Fibroblast of lung (primary cell): ENCODE results near the gene MROH7. TPM values are rescaled to one million over a fixed set of nuclear protein-coding genes. Genes with fewer than 3 reads are reported as not detected.

ENCODE experiments used
- DNase-seq, 2 donors: peaks; one replicate each; pipeline versions ENCODE4 v3.0.0 to v3.0.0-alpha.2; 2010; ENCODE audit warnings: low read depth in 2 of 2
- H2AFZ ChIP-seq: 2 replicates; pipeline ENCODE4 v1.5.1; 2012; ENCODE audit warnings: low read length, control low read depth, inconsistent platforms
- H3K27ac ChIP-seq: 2 replicates; pipeline ENCODE4 v1.5.1; 2011; ENCODE audit warnings: low read length, control low read depth; ENCODE audit not compliant: insufficient read depth
- H3K27me3 ChIP-seq: 2 replicates; pipeline ENCODE4 v1.5.1; 2011; ENCODE audit warnings: mild to moderate bottlenecking, low read length; ENCODE audit not compliant: control insufficient read depth, insufficient read depth
- H3K36me3 ChIP-seq: 2 replicates; pipeline ENCODE4 v1.5.1; 2011; ENCODE audit warnings: low read length; ENCODE audit not compliant: control insufficient read depth, insufficient read depth
- H3K4me1 ChIP-seq: 2 replicates; pipeline ENCODE4 v1.5.1; 2011; ENCODE audit warnings: low read length; ENCODE audit not compliant: control insufficient read depth, insufficient read depth; ENCODE audit errors: extremely low read depth
- H3K4me2 ChIP-seq: 2 replicates; pipeline ENCODE4 v1.5.1; 2011; ENCODE audit warnings: low read length, control low read depth; ENCODE audit not compliant: insufficient read depth; ENCODE audit errors: extremely low read depth
- H3K4me3 ChIP-seq, 4 experiments: fragments of 200-600 bp in 1 of 4; sonication (generic) in 1 of 4; replicated peaks in 1 of 4; 2 replicates each; pipeline ENCODE4 v1.5.1; 2011 to 2016; ENCODE audit warnings: low read length in 4 of 4, low read depth in 3 of 4, mild to moderate bottlenecking in 3 of 4, control low read depth in 2 of 4, inconsistent platforms in 1 of 4, mixed read lengths in 1 of 4; ENCODE audit not compliant: insufficient read depth in 1 of 4; ENCODE audit errors: control extremely low read depth in 1 of 4
- H3K79me2 ChIP-seq: 2 replicates; pipeline ENCODE4 v1.5.1; 2012; ENCODE audit warnings: mild to moderate bottlenecking, low read length, inconsistent platforms; ENCODE audit not compliant: control insufficient read depth, insufficient read depth
- H3K9ac ChIP-seq: 2 replicates; pipeline ENCODE4 v1.5.1; 2011; ENCODE audit warnings: mild to moderate bottlenecking, low read length, control low read depth; ENCODE audit not compliant: insufficient read depth
- H3K9me3 ChIP-seq: 2 replicates; pipeline ENCODE4 v1.5.1; 2012; ENCODE audit warnings: low read depth, low read length; ENCODE audit not compliant: control insufficient read depth, insufficient read depth
- H4K20me1 ChIP-seq: 2 replicates; pipeline ENCODE4 v1.5.1; 2011; ENCODE audit warnings: low read length; ENCODE audit not compliant: control insufficient read depth, insufficient read depth; ENCODE audit errors: extremely low read depth
- EZH2 ChIP-seq: IDR thresholded peaks from 2 replicates; pipeline ENCODE4 v1.5.1; 2012; ENCODE audit warnings: low read length, control low read depth, mild to moderate bottlenecking; ENCODE audit errors: missing control alignments
- polyA plus RNA-seq, 2 donors: library from polyadenylated mRNA; depleted of rRNA in 1 of 2; stranded (reverse) in 1 of 2; unstranded in 1 of 2; fragments of >200 nt; gene quantifications; 2 replicates each; pipeline ENCODE4 v1.2.1, GENCODE V29; 2011 to 2012; ENCODE audit warnings: missing spikeins in 1 of 2
- total RNA-seq: library from RNA; depleted of rRNA; stranded (reverse); fragments of >200 nt; gene quantifications from 2 replicates; pipeline ENCODE4 v1.2.1, GENCODE V29; 2014
- TF ChIP-seq, protein P1 (sequence below), 2 donors: IDR thresholded peaks in 1 of 2; conservative IDR thresholded peaks in 1 of 2; 1 replicate in 1 of 2; 2 replicates in 1 of 2; pipeline ENCODE4 v1.5.1; 2011 to 2012; ENCODE audit warnings: low read length in 2 of 2, control low read depth in 1 of 2, inconsistent platforms in 1 of 2, low read depth in 1 of 2, mild to moderate bottlenecking in 1 of 2

MROH7 gene
- total and polyA plus RNA-seq, 2 donors (not counting 1 experiment from before 2014, with no cell fraction given): 0.01 to 0.33 TPM

DNA sequence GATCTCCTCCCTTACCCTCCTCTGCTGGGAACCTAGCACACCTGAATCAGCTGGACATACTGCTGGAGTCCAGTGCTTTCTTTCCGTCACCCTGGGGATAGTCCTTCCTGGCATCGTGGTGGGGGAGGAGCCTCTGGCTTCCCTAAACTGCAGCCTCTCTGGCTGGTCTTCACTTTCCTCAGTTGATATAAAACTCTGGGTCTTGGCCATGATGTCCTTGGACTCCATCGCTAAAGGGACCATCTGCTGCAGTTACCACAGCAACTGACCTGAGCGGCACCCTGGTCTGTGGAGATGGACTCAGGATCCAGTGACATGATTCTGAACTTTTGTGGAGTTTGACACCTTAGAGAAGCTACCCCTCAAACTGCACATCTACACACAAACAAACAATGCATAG is 99.9 kb downstream of the MROH7 start:
- no peaks in the 10 kb centered on the region for H3K9me3 ChIP-seq
- no peak overlapping the region for H3K9ac ChIP-seq
- peaks cover 17% of the 10 kb centered on the region for H3K36me3 ChIP-seq
- no peak for DNase-seq
- H2AFZ ChIP-seq: no peak overlapping the region
- TF ChIP-seq, protein P1, sequence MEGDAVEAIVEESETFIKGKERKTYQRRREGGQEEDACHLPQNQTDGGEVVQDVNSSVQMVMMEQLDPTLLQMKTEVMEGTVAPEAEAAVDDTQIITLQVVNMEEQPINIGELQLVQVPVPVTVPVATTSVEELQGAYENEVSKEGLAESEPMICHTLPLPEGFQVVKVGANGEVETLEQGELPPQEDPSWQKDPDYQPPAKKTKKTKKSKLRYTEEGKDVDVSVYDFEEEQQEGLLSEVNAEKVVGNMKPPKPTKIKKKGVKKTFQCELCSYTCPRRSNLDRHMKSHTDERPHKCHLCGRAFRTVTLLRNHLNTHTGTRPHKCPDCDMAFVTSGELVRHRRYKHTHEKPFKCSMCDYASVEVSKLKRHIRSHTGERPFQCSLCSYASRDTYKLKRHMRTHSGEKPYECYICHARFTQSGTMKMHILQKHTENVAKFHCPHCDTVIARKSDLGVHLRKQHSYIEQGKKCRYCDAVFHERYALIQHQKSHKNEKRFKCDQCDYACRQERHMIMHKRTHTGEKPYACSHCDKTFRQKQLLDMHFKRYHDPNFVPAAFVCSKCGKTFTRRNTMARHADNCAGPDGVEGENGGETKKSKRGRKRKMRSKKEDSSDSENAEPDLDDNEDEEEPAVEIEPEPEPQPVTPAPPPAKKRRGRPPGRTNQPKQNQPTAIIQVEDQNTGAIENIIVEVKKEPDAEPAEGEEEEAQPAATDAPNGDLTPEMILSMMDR (conservative IDR thresholded peaks at IDR 0.05 in 1 of 2, IDR thresholded peaks at IDR 0.05 in 1 of 2; ENCODE audit: low read depth in 1 of 2, low read length in 2 of 2): no peak
- TF ChIP-seq EZH2: no peak
- H3K4me3 ChIP-seq: no peak overlapping the region
- no peak overlapping the region for H3K4me2 ChIP-seq
- H3K4me1 ChIP-seq: no peaks in the 10 kb centered on the region
- H3K79me2 ChIP-seq: no peaks in the 10 kb centered on the region
- H4K20me1 ChIP-seq: no peaks in the 10 kb centered on the region
- H3K27ac ChIP-seq: no peak overlapping the region
- no peaks in the 10 kb centered on the region for H3K27me3 ChIP-seq

DNA sequence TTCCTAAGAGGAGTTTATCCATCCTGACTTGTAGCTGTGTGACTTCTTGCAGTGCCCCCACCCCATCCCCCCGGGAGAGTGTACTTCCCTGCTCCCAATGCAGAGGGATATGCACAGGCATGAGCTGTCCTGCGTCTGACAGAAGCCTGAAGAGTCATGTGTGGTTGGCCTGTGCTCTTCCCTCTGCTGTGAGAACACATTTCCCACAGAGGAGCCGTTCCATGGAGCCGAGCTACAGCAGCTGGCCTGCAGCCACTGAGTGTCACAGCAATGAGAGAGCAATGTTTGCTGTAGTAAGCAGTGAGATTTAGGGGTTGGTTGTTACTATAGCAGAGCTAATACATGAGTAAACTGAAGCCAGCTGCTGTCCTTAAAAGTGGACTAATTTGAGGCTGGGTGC is 100.7 kb downstream of the MROH7 start:
- Histone ChIP-seq H3K4me1 (no peaks in the 10 kb centered on the region), H3K9me3 (no peaks in the 10 kb centered on the region), H3K27me3 (no peaks in the 10 kb centered on the region), H4K20me1 (no peaks in the 10 kb centered on the region), H3K4me3 (no peak overlapping the region), H3K9ac (no peak overlapping the region), H3K27ac (no peak overlapping the region), H3K4me2 (no peak overlapping the region), H2AFZ (no peak overlapping the region), H3K79me2 (no peaks in the 10 kb centered on the region), H3K36me3 (peaks cover 13% of the 10 kb centered on the region)
- DNase-seq: peak in 1 of 2 donors; percentile 31
- no peak for TF ChIP-seq EZH2
- TF ChIP-seq, protein P1 (conservative IDR thresholded peaks at IDR 0.05 in 1 of 2, IDR thresholded peaks at IDR 0.05 in 1 of 2; ENCODE audit: low read depth in 1 of 2, low read length in 2 of 2): no peak

DNA sequence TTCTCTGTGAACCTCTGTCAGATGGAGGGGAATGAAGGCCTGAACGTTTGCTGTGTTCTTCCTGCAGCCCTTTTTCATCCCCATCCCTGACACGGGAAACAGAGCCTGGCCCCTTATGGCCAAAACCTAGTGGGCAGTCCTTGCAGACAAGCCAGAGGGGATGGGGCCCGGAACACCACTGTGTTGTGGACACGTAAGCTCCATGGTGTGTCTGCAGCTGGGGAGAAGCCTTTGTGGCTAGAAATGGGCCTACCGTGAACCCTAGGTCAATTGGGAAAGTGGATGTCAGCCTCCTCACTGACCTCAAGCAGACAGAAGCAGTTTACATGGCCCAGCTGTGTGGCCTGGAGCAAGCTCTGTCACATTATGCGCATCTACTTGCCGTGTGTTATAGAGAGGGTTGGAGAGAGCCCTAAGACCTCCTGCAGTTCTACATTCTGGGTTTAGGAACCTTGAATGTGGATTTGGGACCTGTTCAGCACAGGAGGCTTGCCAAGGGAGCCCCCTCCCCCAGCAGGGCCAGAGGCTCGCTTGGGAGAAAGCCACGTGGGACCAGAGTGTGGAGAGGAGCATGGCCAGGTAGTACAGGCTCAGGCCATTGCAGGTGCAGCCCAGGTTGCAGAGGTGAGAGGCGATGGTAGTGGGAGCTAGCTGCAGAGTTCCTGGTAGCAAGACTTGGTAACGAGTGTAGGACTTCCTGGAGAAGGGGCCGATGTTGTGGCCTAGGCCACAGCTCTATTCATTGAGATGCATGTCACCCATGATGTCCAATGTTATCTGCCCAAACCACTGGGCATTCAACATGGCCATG is 102.0 kb downstream of the MROH7 start:
- TF ChIP-seq EZH2: no peak
- TF ChIP-seq, protein P1 (conservative IDR thresholded peaks at IDR 0.05 in 1 of 2, IDR thresholded peaks at IDR 0.05 in 1 of 2; ENCODE audit: low read depth in 1 of 2, low read length in 2 of 2): no peak
- no peaks in the 10 kb centered on the region for H3K9me3 ChIP-seq
- H3K4me3 ChIP-seq: no peak overlapping the region
- H4K20me1 ChIP-seq: no peaks in the 10 kb centered on the region
- no peaks in the 10 kb centered on the region for H3K27me3 ChIP-seq
- peaks cover 8% of the 10 kb centered on the region for H3K36me3 ChIP-seq
- no peak overlapping the region for H3K4me2 ChIP-seq
- no peak for DNase-seq
- H3K79me2 ChIP-seq: no peaks in the 10 kb centered on the region
- no peaks in the 10 kb centered on the region for H3K4me1 ChIP-seq
- H3K9ac ChIP-seq: no peak overlapping the region
- H2AFZ ChIP-seq: no peak overlapping the region
- no peak overlapping the region for H3K27ac ChIP-seq
